Mesodermal cell (in vitro differentiated cells): ENCODE results near the gene DUS4L.

Source experiments
- H3K27ac ChIP-seq: 2 replicates; pipeline ENCODE4 v1.7.0; 2013; ENCODE audit warnings: mild to moderate bottlenecking, low read depth, low read length, moderate library complexity; ENCODE audit not compliant: severe bottlenecking
- H3K36me3 ChIP-seq: 2 replicates; pipeline ENCODE4 v1.7.1; 2013; ENCODE audit warnings: mild to moderate bottlenecking, low read length, moderate library complexity; ENCODE audit not compliant: control insufficient read depth, insufficient read depth
- H3K4me1 ChIP-seq: one replicate; pipeline ENCODE4 v1.7.1; 2013; ENCODE audit warnings: mild to moderate bottlenecking, low read length; ENCODE audit not compliant: insufficient read depth, control insufficient read depth, poor library complexity, severe bottlenecking
- H3K4me3 ChIP-seq: 2 replicates; pipeline ENCODE4 v1.7.0; 2013; ENCODE audit warnings: low read length, control low read depth, mild to moderate bottlenecking; ENCODE audit not compliant: insufficient read depth, poor library complexity, severe bottlenecking; ENCODE audit errors: extremely low read depth
- H3K9me3 ChIP-seq: 2 replicates; pipeline ENCODE4 v1.7.1; 2013; ENCODE audit warnings: mild to moderate bottlenecking, low read length, moderate library complexity; ENCODE audit not compliant: control insufficient read depth
- WGBS, 2 experiments: methylation state at CpG; one replicate each; pipeline ENCODE4 v1.1.5; 2013; ENCODE audit warnings: missing lambda C conversion rate in 2 of 2; ENCODE audit not compliant: insufficient coverage in 2 of 2; 5-methylcytosine and 5-hydroxymethylcytosine counted together

DUS4L gene

DNA sequence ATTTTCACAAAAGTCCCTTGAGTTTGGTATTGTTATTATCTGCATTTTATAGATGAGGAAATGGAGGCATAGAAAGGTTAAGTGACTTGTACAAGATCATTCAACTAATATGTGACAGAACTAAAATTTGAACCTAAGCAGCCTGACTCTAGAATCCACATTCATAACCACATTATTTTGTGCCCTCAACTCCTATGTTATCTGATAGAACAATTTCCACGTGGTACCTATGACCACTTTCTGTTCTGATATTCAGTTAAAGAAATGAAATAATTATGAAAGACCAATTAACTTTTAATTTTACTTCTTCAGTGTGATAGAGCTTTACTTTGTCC lies 33.8 kb downstream of the DUS4L start:
- Histone ChIP-seq H3K4me3 (no peak overlapping the region), H3K9me3 (no peaks in the 10 kb centered on the region), H3K27ac (no peak overlapping the region), H3K4me1 (peaks cover 14% of the 10 kb centered on the region), H3K36me3 (peaks cover 22% of the 10 kb centered on the region)
- no CpG with 5 or more reads among the region's 1 CpG for WGBS, 2 experiments

- H3K9me3 ChIP-seq, result no peaks in the 10 kb centered on the region
- H3K4me1 ChIP-seq, result peaks cover 14% of the 10 kb centered on the region
- no peak overlapping the region for H3K4me3 ChIP-seq
- H3K36me3 ChIP-seq, result peaks cover 22% of the 10 kb centered on the region
- WGBS, 2 experiments, result 83% methylated on average over 1 of the region's 4 CpGs; no CpG with 5 or more reads in 1 of the 2 experiments
- H3K27ac ChIP-seq, result no peak overlapping the region
Measured at GRCh38 chr7:107597953-107598352, 34.2 kb downstream of the DUS4L start.

GRCh38 chr7:107599262-107599661 lies 35.5 kb downstream of the DUS4L start:
- H3K4me1 ChIP-seq, result peaks cover 14% of the 10 kb centered on the region
- no peaks in the 10 kb centered on the region for H3K9me3 ChIP-seq
- H3K27ac ChIP-seq, result no peak overlapping the region
- H3K36me3 ChIP-seq, result peaks cover 17% of the 10 kb centered on the region
- H3K4me3 ChIP-seq, result no peak overlapping the region
- whole genome bisulfite sequencing, 2 experiments, result 100% methylated on average over 1 of the region's 1 CpG; no CpG with 5 or more reads in 1 of the 2 experiments

- WGBS, 2 experiments, result no CpG with 5 or more reads among the region's 2 CpGs
- peaks cover 19% of the 10 kb centered on the region for H3K36me3 ChIP-seq
- H3K27ac ChIP-seq, result no peak overlapping the region
- H3K4me1 ChIP-seq, result peaks cover 9% of the 10 kb centered on the region
- H3K4me3 ChIP-seq, result no peak overlapping the region
- no peaks in the 10 kb centered on the region for H3K9me3 ChIP-seq
Measured at GRCh38 chr7:107600816-107601215, 37.0 kb downstream of the DUS4L start.

DNA sequence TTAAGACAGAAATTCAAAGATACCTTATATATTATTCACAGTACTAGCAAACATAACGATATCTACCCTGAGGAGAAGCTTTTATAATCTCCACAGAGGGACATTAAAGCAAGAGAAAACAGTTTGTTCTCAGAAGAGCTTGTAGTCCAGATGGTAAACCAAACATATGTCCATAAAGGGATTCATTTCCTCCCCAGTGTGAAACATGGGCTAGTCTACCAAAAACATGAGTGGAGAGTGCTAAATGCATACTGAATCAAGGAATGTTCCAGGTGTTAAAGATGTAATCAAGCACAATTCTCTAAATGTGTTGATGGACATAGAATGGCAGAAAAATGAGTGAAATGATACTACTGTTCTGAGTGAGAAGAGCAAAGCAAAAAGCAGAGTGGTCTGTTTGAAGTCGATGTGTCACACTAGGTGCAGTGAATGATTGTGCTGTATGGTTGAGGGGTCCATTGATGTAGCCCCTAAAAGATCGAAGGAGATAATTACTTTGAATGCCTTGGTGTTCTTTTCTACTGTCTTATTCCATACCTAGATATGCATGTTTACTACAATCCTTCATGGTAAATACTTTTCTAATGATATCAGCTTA lies 41.5 kb downstream of the DUS4L start:
- WGBS, 2 experiments, result 92 to 100% methylated on average over 1 of the region's 3 CpGs
- H3K4me3 ChIP-seq, result no peak overlapping the region
- no peak overlapping the region for H3K27ac ChIP-seq
- H3K9me3 ChIP-seq, result no peaks in the 10 kb centered on the region
- peaks cover 25% of the 10 kb centered on the region for H3K36me3 ChIP-seq
- H3K4me1 ChIP-seq, result no peaks in the 10 kb centered on the region

DNA sequence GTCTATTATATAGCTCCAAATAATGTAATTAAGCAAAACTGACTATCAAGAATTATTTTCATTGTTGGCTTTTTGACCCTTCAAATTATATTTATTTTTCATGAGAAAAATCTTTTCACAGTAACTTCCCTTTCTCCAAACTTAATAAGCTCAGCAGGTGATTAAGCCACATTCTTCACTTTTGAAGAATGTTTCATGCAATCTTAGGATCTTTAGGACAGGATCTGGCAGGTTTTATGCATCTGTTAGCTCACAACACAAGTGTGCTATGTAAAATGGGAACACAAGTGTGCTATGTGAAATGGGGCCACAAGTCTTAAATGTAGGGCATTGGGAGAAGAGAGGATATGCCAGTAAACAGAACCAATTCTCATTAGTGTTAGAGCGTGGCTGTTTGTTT lies 42.5 kb downstream of the DUS4L start:
- no CpG with 5 or more reads among the region's 1 CpG for WGBS, 2 experiments
- peaks cover 18% of the 10 kb centered on the region for H3K36me3 ChIP-seq
- no peak overlapping the region for H3K4me3 ChIP-seq
- H3K27ac ChIP-seq, result no peak overlapping the region
- H3K9me3 ChIP-seq, result no peaks in the 10 kb centered on the region
- H3K4me1 ChIP-seq, result no peaks in the 10 kb centered on the region

DNA sequence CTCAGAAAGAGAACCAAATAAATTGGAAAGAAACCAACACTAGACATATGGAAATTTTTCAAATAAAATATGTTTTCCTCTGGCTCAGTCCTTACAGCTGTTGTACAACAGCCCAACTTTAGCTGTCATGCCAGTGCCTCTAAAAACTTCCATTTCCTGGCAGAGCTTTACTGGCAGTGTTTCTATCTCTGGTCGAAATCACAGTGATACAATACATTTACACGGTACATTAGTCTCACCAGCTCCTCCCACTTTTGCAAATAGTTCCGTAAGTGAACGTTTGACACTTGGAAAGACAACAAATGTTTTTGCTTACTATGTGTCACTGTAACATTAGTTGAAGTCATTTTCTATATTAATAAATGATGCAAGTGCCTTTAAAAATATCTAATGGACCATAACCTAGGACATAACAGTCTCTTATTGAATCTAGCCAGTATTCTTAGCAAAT lies 46.1 kb downstream of the DUS4L start:
- 84 to 94% methylated on average over 2 of the region's 4 CpGs for WGBS, 2 experiments
- H3K27ac ChIP-seq, result no peak overlapping the region
- peaks cover 29% of the 10 kb centered on the region for H3K36me3 ChIP-seq
- no peaks in the 10 kb centered on the region for H3K9me3 ChIP-seq
- H3K4me1 ChIP-seq, result no peaks in the 10 kb centered on the region
- no peak overlapping the region for H3K4me3 ChIP-seq

GRCh38 chr7:107610323-107610722 lies 46.6 kb downstream of the DUS4L start:
- Histone ChIP-seq H3K9me3 (no peaks in the 10 kb centered on the region), H3K4me1 (no peaks in the 10 kb centered on the region), H3K27ac (no peak overlapping the region), H3K4me3 (no peak overlapping the region), H3K36me3 (peaks cover 26% of the 10 kb centered on the region)
- no CpG with 5 or more reads among the region's 1 CpG for WGBS, 2 experiments

DNA sequence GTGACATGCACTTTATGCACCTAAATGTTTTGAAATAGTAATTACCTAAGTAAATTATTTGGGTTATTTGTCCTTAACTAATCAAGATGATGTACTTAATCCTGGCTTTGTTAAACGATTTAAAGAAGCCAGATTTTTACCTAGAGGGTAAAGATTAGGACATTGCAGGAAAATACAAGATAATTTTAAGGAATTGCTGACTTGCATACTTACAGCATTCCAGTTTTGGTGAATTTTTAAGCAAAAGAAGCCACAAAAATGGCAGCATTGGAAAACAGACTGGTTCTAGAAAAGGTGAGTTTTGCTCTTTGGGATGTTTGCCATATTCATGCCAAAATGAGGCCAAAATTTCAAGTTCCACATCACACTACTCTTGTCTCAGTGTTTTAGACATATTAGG lies 49.7 kb downstream of the DUS4L start:
- no peak overlapping the region for H3K27ac ChIP-seq
- H3K4me3 ChIP-seq, result no peak overlapping the region
- H3K36me3 ChIP-seq, result peaks cover 33% of the 10 kb centered on the region
- 100% methylated on average over 1 of the region's 1 CpG for WGBS, 2 experiments
- no peaks in the 10 kb centered on the region for H3K9me3 ChIP-seq
- H3K4me1 ChIP-seq, result no peaks in the 10 kb centered on the region

- Histone ChIP-seq H3K4me1 (no peaks in the 10 kb centered on the region), H3K4me3 (no peak overlapping the region), H3K9me3 (no peaks in the 10 kb centered on the region), H3K36me3 (peaks cover 32% of the 10 kb centered on the region), H3K27ac (no peak overlapping the region)
Measured at GRCh38 chr7:107613948-107614347, 50.2 kb downstream of the DUS4L start.

DNA sequence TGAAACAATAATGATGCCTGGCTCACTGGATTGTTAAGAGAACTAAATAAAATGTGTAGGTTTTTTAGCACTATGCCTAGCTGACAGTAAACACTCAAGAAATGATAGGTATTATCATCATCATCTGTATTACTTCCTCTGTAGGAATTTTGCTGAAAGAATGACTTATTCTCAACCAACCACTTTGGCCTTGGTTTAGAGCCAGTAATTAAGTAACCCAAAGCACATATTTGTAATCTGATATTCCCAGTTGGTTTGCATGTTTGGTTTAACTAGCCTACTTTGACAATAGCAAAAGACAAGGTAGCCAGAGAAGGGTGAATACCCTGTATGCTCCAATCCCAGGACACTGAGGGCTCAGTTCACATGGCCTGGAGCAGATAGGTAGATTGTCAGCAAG lies 50.7 kb downstream of the DUS4L start:
- no peak overlapping the region for H3K27ac ChIP-seq
- H3K9me3 ChIP-seq, result no peaks in the 10 kb centered on the region
- no peak overlapping the region for H3K4me3 ChIP-seq
- H3K4me1 ChIP-seq, result no peaks in the 10 kb centered on the region
- H3K36me3 ChIP-seq, result peaks cover 27% of the 10 kb centered on the region
